HEK293 (cell line): ENCODE measurements around the gene GDAP1L1.

ENCODE experiments used
- CTCF ChIA-PET: fragments of 350-600 bp; formaldehyde crosslinking; extraction: SDS; loops from one replicate; lab custom pipeline; 2021; ENCODE audit warnings: antibody characterized with exemption; lab: Yijun Ruan, JAX
- POLR2A ChIA-PET: fragments of 300-600 bp; formaldehyde crosslinking; extraction: SDS; loops from one replicate; lab custom pipeline; 2020; ENCODE audit warnings: antibody characterized with exemption, inconsistent platforms; lab: Yijun Ruan, JAX
- H3K27ac ChIP-seq: fragments of 200-500 bp; sonication (Bioruptor generic); 2 replicates; pipeline ENCODE4 v1.5.1; 2014; ENCODE audit warnings: low read depth, low read length, control low read depth, inconsistent platforms; ENCODE audit errors: extremely low read depth
- H3K36me3 ChIP-seq, 2 experiments: fragments of 200-500 bp in 1 of 2; sonication (Bioruptor generic) in 1 of 2; 1 replicate in 1 of 2; 2 replicates in 1 of 2; pipeline ENCODE4 v1.5.1; 2014 to 2017; ENCODE audit warnings: inconsistent platforms in 2 of 2, low read length in 2 of 2; ENCODE audit not compliant: control insufficient read depth in 2 of 2, insufficient read depth in 1 of 2
- H3K4me1 ChIP-seq: fragments of 200-500 bp; sonication (Bioruptor generic); 2 replicates; pipeline ENCODE4 v1.5.1; 2014; ENCODE audit warnings: mild to moderate bottlenecking, low read length, inconsistent platforms; ENCODE audit not compliant: control insufficient read depth, insufficient read depth
- H3K4me3 ChIP-seq: 2 replicates; pipeline ENCODE4 v1.5.1; 2011; ENCODE audit warnings: low read depth, mild to moderate bottlenecking, control low read depth, low read length, moderate library complexity
- H3K9me3 ChIP-seq: fragments of 200-500 bp; sonication (Bioruptor generic); 2 replicates; pipeline ENCODE4 v1.5.1; 2014; ENCODE audit warnings: low read depth, low read length, inconsistent platforms; ENCODE audit not compliant: control insufficient read depth, insufficient read depth
- GFI1B ChIP-seq: fragments of 450-650 bp; formaldehyde crosslinking; IDR thresholded peaks from 2 replicates; pipeline ENCODE4 v1.5.1; 2016; ENCODE audit warnings: missing biosample characterization, missing genetic modification characterization
- IKZF3 ChIP-seq: fragments of 450-650 bp; IDR thresholded peaks from 2 replicates; pipeline ENCODE4 v1.5.0; 2018; ENCODE audit warnings: missing biosample characterization, mild to moderate bottlenecking, missing genetic modification characterization, moderate library complexity
- KLF7 ChIP-seq: fragments of 450-650 bp; formaldehyde crosslinking; IDR thresholded peaks from 2 replicates; pipeline ENCODE4 v1.5.1; 2016; ENCODE audit warnings: missing biosample characterization, missing genetic modification characterization, borderline replicate concordance
- KLF9 ChIP-seq: fragments of 450-650 bp; formaldehyde crosslinking; IDR thresholded peaks from 2 replicates; pipeline ENCODE4 v1.5.1; 2016; ENCODE audit warnings: missing biosample characterization, missing genetic modification characterization, low read depth
- SP3 ChIP-seq: fragments of 450-650 bp; formaldehyde crosslinking; IDR thresholded peaks from 2 replicates; pipeline ENCODE4 v1.5.1; 2016; ENCODE audit warnings: missing biosample characterization, missing genetic modification characterization
- YY1 ChIP-seq: fragments of 450-650 bp; formaldehyde crosslinking; IDR thresholded peaks from 2 replicates; pipeline ENCODE4 v1.5.1; 2018; ENCODE audit warnings: missing biosample characterization, missing genetic modification characterization
- ZBTB20 ChIP-seq: fragments of 450-650 bp; formaldehyde crosslinking; IDR thresholded peaks from 2 replicates; pipeline ENCODE4 v1.5.1; 2016; ENCODE audit warnings: missing biosample characterization, missing genetic modification characterization
- ZFP41 ChIP-seq: fragments of 450-650 bp; formaldehyde crosslinking; IDR thresholded peaks from 2 replicates; pipeline ENCODE4 v1.5.1; 2016; ENCODE audit warnings: missing biosample characterization, missing genetic modification characterization, borderline replicate concordance
- ZNF133 ChIP-seq: fragments of 450-650 bp; formaldehyde crosslinking; IDR thresholded peaks from 2 replicates; pipeline ENCODE4 v1.5.1; 2016; ENCODE audit warnings: missing biosample characterization, missing genetic modification characterization
- ZNF138 ChIP-seq: fragments of 450-650 bp; formaldehyde crosslinking; IDR thresholded peaks from 2 replicates; pipeline ENCODE4 v1.5.1; 2016; ENCODE audit warnings: missing biosample characterization, missing genetic modification characterization, borderline replicate concordance
- ZNF16 ChIP-seq: fragments of 450-650 bp; formaldehyde crosslinking; IDR thresholded peaks from 2 replicates; pipeline ENCODE4 v1.5.1; 2016; ENCODE audit warnings: low read depth, missing biosample characterization, missing genetic modification characterization
- ZNF585B ChIP-seq: fragments of 450-650 bp; formaldehyde crosslinking; IDR thresholded peaks from 2 replicates; pipeline ENCODE4 v1.5.1; 2016; ENCODE audit warnings: missing biosample characterization, missing genetic modification characterization
- ZNF654 ChIP-seq: fragments of 450-650 bp; formaldehyde crosslinking; IDR thresholded peaks from 2 replicates; pipeline ENCODE4 v1.5.1; 2016; ENCODE audit warnings: low read depth, missing biosample characterization, missing genetic modification characterization
- ZNF664 ChIP-seq: fragments of 450-650 bp; formaldehyde crosslinking; IDR thresholded peaks from 2 replicates; pipeline ENCODE4 v1.5.1; 2016; ENCODE audit warnings: missing biosample characterization, missing genetic modification characterization
- ZNF791 ChIP-seq: fragments of 450-650 bp; formaldehyde crosslinking; IDR thresholded peaks from 2 replicates; pipeline ENCODE4 v1.5.1; 2016; ENCODE audit warnings: missing biosample characterization, missing genetic modification characterization
- TF ChIP-seq, protein P1 (sequence below): fragments of 450-650 bp; formaldehyde crosslinking; IDR thresholded peaks from 2 replicates; pipeline ENCODE4 v1.5.1; 2016; ENCODE audit warnings: missing biosample characterization, missing genetic modification characterization
- TF ChIP-seq, protein P2 (sequence below): fragments of 450-650 bp; formaldehyde crosslinking; IDR thresholded peaks from 2 replicates; pipeline ENCODE4 v1.5.1; 2016; ENCODE audit warnings: missing biosample characterization, missing genetic modification characterization
- TF ChIP-seq, protein P3 (sequence below): fragments of 450-650 bp; formaldehyde crosslinking; IDR thresholded peaks from 2 replicates; pipeline ENCODE4 v1.5.1; 2016; ENCODE audit warnings: missing biosample characterization, missing genetic modification characterization
- TF ChIP-seq, protein P4 (sequence below): fragments of 450-650 bp; formaldehyde crosslinking; IDR thresholded peaks from 2 replicates; pipeline ENCODE4 v1.5.1; 2016; ENCODE audit warnings: missing biosample characterization, missing genetic modification characterization

GDAP1L1 gene

DNA sequence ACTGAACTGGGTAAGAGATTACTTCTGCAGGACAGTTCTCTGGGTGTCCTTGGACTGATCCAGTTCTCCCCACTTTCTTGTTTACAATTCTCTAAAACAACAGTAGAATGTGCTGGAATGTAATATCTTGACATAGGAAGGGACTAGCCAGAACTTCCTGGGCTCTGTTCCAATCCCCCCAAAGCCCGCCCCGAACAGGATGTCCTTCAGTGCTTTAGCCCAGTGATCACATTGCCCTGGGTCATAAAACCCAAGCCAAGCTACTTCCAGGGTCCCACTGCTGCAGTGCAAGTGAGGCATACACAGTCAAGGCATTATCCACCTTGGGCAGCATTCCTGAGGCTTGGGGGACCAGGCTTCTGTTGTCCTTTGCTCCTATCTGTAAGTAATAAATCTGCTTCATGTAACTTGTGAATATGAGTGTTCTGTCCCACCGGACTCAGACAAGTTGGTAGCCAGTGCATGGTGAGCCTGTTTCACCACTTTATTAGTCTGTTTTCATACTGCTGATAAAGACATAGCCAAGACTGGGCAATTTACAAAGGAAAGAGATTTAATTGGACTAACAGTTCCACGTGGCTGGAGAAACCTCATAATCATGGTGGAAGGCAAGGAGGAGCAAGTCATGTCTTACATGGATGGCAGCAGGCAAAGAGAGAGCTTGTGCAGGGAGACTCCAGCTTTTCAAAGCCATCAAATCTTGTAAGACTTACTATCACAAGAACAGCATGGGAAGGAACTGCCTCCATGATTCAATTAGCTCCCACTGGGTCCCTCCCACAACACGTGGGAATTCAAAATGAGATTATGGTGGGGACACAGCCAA, 40.4 kb downstream of the GDAP1L1 start:
- Histone ChIP-seq H3K4me1 (no peaks in the 10 kb centered on the region), H3K36me3 (no peaks in the 10 kb centered on the region), H3K9me3 (no peaks in the 10 kb centered on the region), H3K27ac (no peak overlapping the region), H3K4me3 (no peak overlapping the region)
- POLR2A ChIA-PET = no interaction called here
- TF ChIP-seq SP3 (tag by site-specific recombination) (no peak), ZNF133 (tag by site-specific recombination) (no peak), KLF7 (tag by site-specific recombination) (no peak), ZNF664 (no peak), ZNF791 (tag by site-specific recombination) (no peak), ZNF138 (tag by site-specific recombination) (no peak), ZNF654 (tag by site-specific recombination) (no peak), ZNF16 (tag by site-specific recombination) (no peak), ZFP41 (tag by site-specific recombination) (no peak), IKZF3 (tag by site-specific recombination) (no peak), YY1 (tag by site-specific recombination) (no peak), KLF9 (tag by site-specific recombination) (no peak)
- TF ChIP-seq, protein P1, sequence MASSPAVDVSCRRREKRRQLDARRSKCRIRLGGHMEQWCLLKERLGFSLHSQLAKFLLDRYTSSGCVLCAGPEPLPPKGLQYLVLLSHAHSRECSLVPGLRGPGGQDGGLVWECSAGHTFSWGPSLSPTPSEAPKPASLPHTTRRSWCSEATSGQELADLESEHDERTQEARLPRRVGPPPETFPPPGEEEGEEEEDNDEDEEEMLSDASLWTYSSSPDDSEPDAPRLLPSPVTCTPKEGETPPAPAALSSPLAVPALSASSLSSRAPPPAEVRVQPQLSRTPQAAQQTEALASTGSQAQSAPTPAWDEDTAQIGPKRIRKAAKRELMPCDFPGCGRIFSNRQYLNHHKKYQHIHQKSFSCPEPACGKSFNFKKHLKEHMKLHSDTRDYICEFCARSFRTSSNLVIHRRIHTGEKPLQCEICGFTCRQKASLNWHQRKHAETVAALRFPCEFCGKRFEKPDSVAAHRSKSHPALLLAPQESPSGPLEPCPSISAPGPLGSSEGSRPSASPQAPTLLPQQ = no peak
- TF ChIP-seq, protein P2, sequence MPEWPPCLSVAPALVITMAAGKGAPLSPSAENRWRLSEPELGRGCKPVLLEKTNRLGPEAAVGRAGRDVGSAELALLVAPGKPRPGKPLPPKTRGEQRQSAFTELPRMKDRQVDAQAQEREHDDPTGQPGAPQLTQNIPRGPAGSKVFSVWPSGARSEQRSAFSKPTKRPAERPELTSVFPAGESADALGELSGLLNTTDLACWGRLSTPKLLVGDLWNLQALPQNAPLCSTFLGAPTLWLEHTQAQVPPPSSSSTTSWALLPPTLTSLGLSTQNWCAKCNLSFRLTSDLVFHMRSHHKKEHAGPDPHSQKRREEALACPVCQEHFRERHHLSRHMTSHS = no peak
- CTCF ChIA-PET = interaction anchor here (1.1 kb wide), 1 partner anchor 97 kb away, joined by 3 read pairs; no protein-coding TSS in a partner anchor

DNA sequence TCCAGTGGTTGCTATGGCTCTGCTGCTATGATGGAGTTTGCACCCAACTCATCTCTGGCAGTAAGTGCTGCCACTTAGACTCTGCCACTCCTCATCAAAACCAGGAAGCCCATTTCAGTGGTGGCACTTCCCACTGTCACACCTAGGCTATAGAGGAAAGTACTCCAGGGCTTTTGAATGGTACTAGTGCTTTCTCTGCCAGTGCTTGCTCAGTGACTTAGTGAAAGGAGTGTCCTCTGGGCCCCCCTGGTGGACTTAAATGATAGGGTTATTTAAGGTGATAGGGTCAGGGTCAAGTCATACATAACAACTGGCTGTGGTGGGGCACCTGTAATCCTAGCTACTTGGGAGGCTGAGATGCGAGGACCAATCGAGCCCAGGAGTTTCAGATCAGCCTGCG, 41.1 kb downstream of the GDAP1L1 start:
- Histone ChIP-seq H3K9me3 (no peaks in the 10 kb centered on the region), H3K4me3 (no peak overlapping the region), H3K27ac (no peak overlapping the region), H3K4me1 (no peaks in the 10 kb centered on the region), H3K36me3 (no peaks in the 10 kb centered on the region)
- TF ChIP-seq, protein P3, sequence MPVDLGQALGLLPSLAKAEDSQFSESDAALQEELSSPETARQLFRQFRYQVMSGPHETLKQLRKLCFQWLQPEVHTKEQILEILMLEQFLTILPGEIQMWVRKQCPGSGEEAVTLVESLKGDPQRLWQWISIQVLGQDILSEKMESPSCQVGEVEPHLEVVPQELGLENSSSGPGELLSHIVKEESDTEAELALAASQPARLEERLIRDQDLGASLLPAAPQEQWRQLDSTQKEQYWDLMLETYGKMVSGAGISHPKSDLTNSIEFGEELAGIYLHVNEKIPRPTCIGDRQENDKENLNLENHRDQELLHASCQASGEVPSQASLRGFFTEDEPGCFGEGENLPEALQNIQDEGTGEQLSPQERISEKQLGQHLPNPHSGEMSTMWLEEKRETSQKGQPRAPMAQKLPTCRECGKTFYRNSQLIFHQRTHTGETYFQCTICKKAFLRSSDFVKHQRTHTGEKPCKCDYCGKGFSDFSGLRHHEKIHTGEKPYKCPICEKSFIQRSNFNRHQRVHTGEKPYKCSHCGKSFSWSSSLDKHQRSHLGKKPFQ = no peak
- TF ChIP-seq ZBTB20 (tag by site-specific recombination) (no peak), ZNF585B (tag by site-specific recombination) (no peak), GFI1B (tag by site-specific recombination) (no peak)
- TF ChIP-seq, protein P4, sequence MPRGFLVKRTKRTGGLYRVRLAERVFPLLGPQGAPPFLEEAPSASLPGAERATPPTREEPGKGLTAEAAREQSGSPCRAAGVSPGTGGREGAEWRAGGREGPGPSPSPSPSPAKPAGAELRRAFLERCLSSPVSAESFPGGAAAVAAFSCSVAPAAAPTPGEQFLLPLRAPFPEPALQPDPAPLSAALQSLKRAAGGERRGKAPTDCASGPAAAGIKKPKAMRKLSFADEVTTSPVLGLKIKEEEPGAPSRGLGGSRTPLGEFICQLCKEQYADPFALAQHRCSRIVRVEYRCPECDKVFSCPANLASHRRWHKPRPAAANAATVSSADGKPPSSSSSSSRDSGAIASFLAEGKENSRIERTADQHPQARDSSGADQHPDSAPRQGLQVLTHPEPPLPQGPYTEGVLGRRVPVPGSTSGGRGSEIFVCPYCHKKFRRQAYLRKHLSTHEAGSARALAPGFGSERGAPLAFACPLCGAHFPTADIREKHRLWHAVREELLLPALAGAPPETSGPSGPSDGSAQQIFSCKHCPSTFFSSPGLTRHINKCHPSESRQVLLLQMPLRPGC (tag by site-specific recombination) = no peak
- POLR2A ChIA-PET = no interaction called here
- CTCF ChIA-PET = no interaction called here
